Measurements from ENCODE around the gene KCNA1. TPM values are rescaled to one million over a fixed set of nuclear protein-coding genes. Genes with fewer than 3 reads are reported as not detected.

Gene KCNA1
- total and polyA plus RNA-seq, 2 of the 4 experiments (the other 2 are of a cell fraction): not detected

- ATAC-seq (ENCODE audit: low read depth) (no peak), DNase-seq (no peak)
- Histone ChIP-seq H3K27me3 (ENCODE audit: control insufficient read depth, insufficient read depth, low read length) (no peaks in the 10 kb centered on the region), H3K56ac (ENCODE audit: extremely low read depth, insufficient read depth, low read length) (no peak overlapping the region), H3K4me2 (ENCODE audit: low read depth, low read length) (no peak overlapping the region), H2BK15ac (ENCODE audit: low read depth, low read length) (no peak overlapping the region), H3K4me1 (ENCODE audit: control insufficient read depth, insufficient read depth, low read length) (no peaks in the 10 kb centered on the region), H4K20me1 (ENCODE audit: insufficient read depth, low read length) (no peaks in the 10 kb centered on the region), H3K18ac (ENCODE audit: low read depth, low read length) (no peak overlapping the region), H2AK5ac (ENCODE audit: low read depth, low read length) (no peak overlapping the region), H3K9ac (ENCODE audit: low read depth, low read length) (no peak overlapping the region), H2BK120ac (ENCODE audit: low read depth, low read length) (no peak overlapping the region), H2AK9ac (replicated peaks; ENCODE audit: low read depth, low read length, poor library complexity) (no peak overlapping the region), H3K14ac (replicated peaks; ENCODE audit: low read depth, low read length) (no peak overlapping the region), H2BK5ac (ENCODE audit: low read depth, low read length, poor library complexity, severe bottlenecking) (no peak overlapping the region), H4K5ac (ENCODE audit: low read depth, low read length) (no peak overlapping the region), H3K4me3 (ENCODE audit: insufficient read depth, low read depth, low read length) (no peak overlapping the region), H3K4ac (ENCODE audit: low read depth, low read length) (no peak overlapping the region), H2BK20ac (ENCODE audit: low read depth, low read length) (no peak overlapping the region), H3K9me1 (ENCODE audit: insufficient read depth, low read length) (no peaks in the 10 kb centered on the region), H3K36me3 (ENCODE audit: control insufficient read depth, insufficient read depth, low read length) (no peaks in the 10 kb centered on the region), H3K9me3 (ENCODE audit: control insufficient read depth, insufficient read depth, low read length) (no peaks in the 10 kb centered on the region), H2AFZ (replicated peaks; ENCODE audit: low read length, poor library complexity) (no peak overlapping the region), H3K23ac (ENCODE audit: low read depth, low read length) (no peak overlapping the region), H3K79me1 (ENCODE audit: low read depth in 1 of 2, low read length in 2 of 2) (no peaks in the 10 kb centered on the region), H3K27ac (ENCODE audit: insufficient read depth, low read length) (no peak overlapping the region), H4K91ac (ENCODE audit: insufficient read depth, low read depth, low read length) (no peak overlapping the region), H4K8ac (ENCODE audit: low read depth in 2 of 2, low read length in 2 of 2) (no peak overlapping the region)
- POLR2A ChIA-PET (ENCODE audit: unreplicated experiment): no interaction called here
- CTCF ChIA-PET: no interaction called here
- TF ChIP-seq CTCF (conservative IDR thresholded peaks at IDR 0.05; ENCODE audit: low read depth, low read length): no peak
- TF ChIP-seq USF2 (IDR thresholded peaks at IDR 0.05; ENCODE audit: low read depth, low read length): no peak
- TF ChIP-seq RFX5 (IDR thresholded peaks at IDR 0.05; ENCODE audit: low read depth, low read length): no peak
- TF ChIP-seq CEBPB (IDR thresholded peaks at IDR 0.05; ENCODE audit: low read depth, low read length): no peak
- TF ChIP-seq FOS (IDR thresholded peaks at IDR 0.05; ENCODE audit: low read depth, low read length): no peak
- TF ChIP-seq POLR2A (IDR thresholded peaks at IDR 0.05; ENCODE audit: low read depth, low read length): no peak
- no peak for TF ChIP-seq CHD1 (IDR thresholded peaks at IDR 0.05; ENCODE audit: low read depth, low read length)
- TF ChIP-seq RCOR1 (IDR thresholded peaks at IDR 0.05; ENCODE audit: insufficient replicate concordance, low read length): no peak
- TF ChIP-seq RAD21 (IDR thresholded peaks at IDR 0.05; ENCODE audit: low read length): no peak
- no peak for TF ChIP-seq ELK1 (IDR thresholded peaks at IDR 0.05; ENCODE audit: borderline replicate concordance, low read depth, low read length)
- no peak for TF ChIP-seq BHLHE40 (IDR thresholded peaks at IDR 0.05; ENCODE audit: low read depth, low read length)
- TF ChIP-seq MXI1 (IDR thresholded peaks at IDR 0.05; ENCODE audit: borderline replicate concordance, low read depth, low read length): no peak
- TF ChIP-seq MAZ (IDR thresholded peaks at IDR 0.05; ENCODE audit: borderline replicate concordance, low read depth, low read length): no peak
- TF ChIP-seq NFE2L2 (IDR thresholded peaks at IDR 0.05; ENCODE audit: low read depth, low read length): no peak
- no peak for TF ChIP-seq SMC3 (IDR thresholded peaks at IDR 0.05; ENCODE audit: low read depth, low read length)
- no peak for TF ChIP-seq MAFK (IDR thresholded peaks at IDR 0.05; ENCODE audit: low read depth, low read length)
- no TSS peak for BruUV-seq (replicated peaks)
- in situ Hi-C loops (cut with MboI; ENCODE audit: low sequenced_read_pairs) (no loop called here), intact Hi-C loops (cut with micrococcal nuclease) (no loop called here), dilution Hi-C loops (cut with HindIII; ENCODE audit: low sequenced_read_pairs, unreplicated experiment) (no loop called here)
- no CpG with 5 or more reads among the region's 1 CpG for whole genome bisulfite sequencing, 2 experiments (ENCODE audit: extremely low coverage in 2 of 2, insufficient read length in 1 of 2)
Observed at GRCh38 chr12:4873947-4874346, 35.8 kb upstream of the KCNA1 start.

All from IMR-90 (cell line).